IMR-90 (cell line): ENCODE data around the gene CST9L. TPM values are rescaled to one million over a fixed set of nuclear protein-coding genes. Genes with fewer than 3 reads are reported as not detected.

Experiments
- ATAC-seq: fragments of 200-7000 bp; cut with Tn5 transposase; 2 replicates; pipeline ENCODE4 v1.9.1; 2020; ENCODE audit warnings: low read depth, mild to moderate bottlenecking, moderate library complexity
- BruUV-seq: library from RNA; stranded (reverse); fragments of 400-500 nt; replicated peaks from 2 replicates; lab custom pipeline; 2021; lab: Mats Ljungman, UMichigan
- CTCF ChIA-PET: fragments of 300-600 bp; formaldehyde crosslinking; extraction: SDS; loops from one replicate; lab custom pipeline; 2021; ENCODE audit warnings: antibody characterized with exemption; lab: Yijun Ruan, JAX
- POLR2A ChIA-PET: fragments of 300-600 bp; sonication (Branson Sonifier 250); formaldehyde crosslinking; loops from one replicate; lab custom pipeline; 2022; ENCODE audit warnings: antibody characterized with exemption; ENCODE audit not compliant: unreplicated experiment; lab: Charles Lee
- DNase-seq: peaks from one replicate; pipeline ENCODE4 v3.0.0; 2013
- H2AFZ ChIP-seq: replicated peaks from 2 replicates; pipeline ENCODE3; 2013; ENCODE audit warnings: low read length, mild to moderate bottlenecking; ENCODE audit not compliant: poor library complexity
- H2AK5ac ChIP-seq: 2 replicates; pipeline ENCODE4 v1.6.1; 2013; ENCODE audit warnings: low read depth, low read length, inconsistent platforms
- H2AK9ac ChIP-seq: replicated peaks from 2 replicates; pipeline ENCODE3; 2013; ENCODE audit warnings: mild to moderate bottlenecking, low read depth, low read length, moderate library complexity; ENCODE audit not compliant: poor library complexity
- H2BK120ac ChIP-seq: 2 replicates; pipeline ENCODE4 v1.6.1; 2013; ENCODE audit warnings: low read depth, low read length, inconsistent platforms
- H2BK15ac ChIP-seq: 3 replicates; pipeline ENCODE4 v1.6.1; 2013; ENCODE audit warnings: low read depth, low read length, inconsistent platforms
- H2BK20ac ChIP-seq: 2 replicates; pipeline ENCODE4 v1.6.1; 2013; ENCODE audit warnings: low read depth, mild to moderate bottlenecking, inconsistent platforms, low read length, moderate library complexity
- H2BK5ac ChIP-seq: 2 replicates; pipeline ENCODE4 v1.6.1; 2013; ENCODE audit warnings: mild to moderate bottlenecking, low read depth, low read length, inconsistent platforms; ENCODE audit not compliant: poor library complexity, severe bottlenecking
- H3K14ac ChIP-seq: replicated peaks from 2 replicates; pipeline ENCODE4 v1.6.1; 2013; ENCODE audit warnings: low read depth, low read length, inconsistent platforms
- H3K18ac ChIP-seq: 2 replicates; pipeline ENCODE4 v1.6.1; 2013; ENCODE audit warnings: low read depth, low read length, control low read depth
- H3K23ac ChIP-seq: 2 replicates; pipeline ENCODE4 v1.6.1; 2013; ENCODE audit warnings: low read depth, low read length, inconsistent platforms
- H3K27ac ChIP-seq: 2 replicates; pipeline ENCODE4 v1.5.1; 2013; ENCODE audit warnings: mild to moderate bottlenecking, control low read depth, low read length; ENCODE audit not compliant: insufficient read depth
- H3K27me3 ChIP-seq: 2 replicates; pipeline ENCODE4 v1.6.1; 2013; ENCODE audit warnings: low read length; ENCODE audit not compliant: control insufficient read depth, insufficient read depth
- H3K36me3 ChIP-seq: 2 replicates; pipeline ENCODE4 v1.6.1; 2013; ENCODE audit warnings: low read length, mixed read lengths; ENCODE audit not compliant: control insufficient read depth, insufficient read depth
- H3K4ac ChIP-seq: 2 replicates; pipeline ENCODE4 v1.6.1; 2013; ENCODE audit warnings: low read depth, low read length, inconsistent platforms
- H3K4me1 ChIP-seq: 2 replicates; pipeline ENCODE4 v1.6.1; 2013; ENCODE audit warnings: low read length, mixed read lengths; ENCODE audit not compliant: control insufficient read depth, insufficient read depth
- H3K4me2 ChIP-seq: 2 replicates; pipeline ENCODE4 v1.6.1; 2013; ENCODE audit warnings: low read depth, mild to moderate bottlenecking, control low read depth, low read length, moderate library complexity
- H3K4me3 ChIP-seq: 2 replicates; pipeline ENCODE4 v1.5.1; 2013; ENCODE audit warnings: low read depth, mild to moderate bottlenecking, control low read depth, low read length, moderate library complexity; ENCODE audit not compliant: insufficient read depth
- H3K56ac ChIP-seq: 2 replicates; pipeline ENCODE4 v1.6.1; 2013; ENCODE audit warnings: low read length, inconsistent platforms; ENCODE audit not compliant: insufficient read depth; ENCODE audit errors: extremely low read depth
- H3K79me1 ChIP-seq, 2 experiments: 2 replicates each; pipeline ENCODE4 v1.6.1; 2013; ENCODE audit warnings: low read length in 2 of 2, inconsistent platforms in 1 of 2, low read depth in 1 of 2
- H3K9ac ChIP-seq: 2 replicates; pipeline ENCODE4 v1.6.1; 2013; ENCODE audit warnings: low read depth, low read length, control low read depth
- H3K9me1 ChIP-seq: 2 replicates; pipeline ENCODE4 v1.6.1; 2013; ENCODE audit warnings: low read length, inconsistent platforms; ENCODE audit not compliant: insufficient read depth
- H3K9me3 ChIP-seq: 2 replicates; pipeline ENCODE4 v1.6.1; 2013; ENCODE audit warnings: low read length; ENCODE audit not compliant: control insufficient read depth, insufficient read depth
- H4K20me1 ChIP-seq: 2 replicates; pipeline ENCODE4 v1.6.1; 2013; ENCODE audit warnings: low read length, inconsistent platforms; ENCODE audit not compliant: insufficient read depth
- H4K5ac ChIP-seq: 2 replicates; pipeline ENCODE4 v1.6.1; 2013; ENCODE audit warnings: mild to moderate bottlenecking, low read depth, low read length, control low read depth
- H4K8ac ChIP-seq, 2 experiments: 2 replicates each; pipeline ENCODE4 v1.6.1; 2013; ENCODE audit warnings: low read depth in 2 of 2, low read length in 2 of 2, control low read depth in 1 of 2, inconsistent platforms in 1 of 2
- H4K91ac ChIP-seq: 2 replicates; pipeline ENCODE4 v1.6.1; 2013; ENCODE audit warnings: low read depth, low read length, inconsistent platforms; ENCODE audit not compliant: insufficient read depth
- BHLHE40 ChIP-seq: fragments of 150-350 bp; IDR thresholded peaks from 2 replicates; pipeline ENCODE4 v1.6.1; 2016; ENCODE audit warnings: mild to moderate bottlenecking, low read depth, low read length
- CEBPB ChIP-seq: IDR thresholded peaks from 2 replicates; pipeline ENCODE4 v1.6.1; 2012; ENCODE audit warnings: low read depth, low read length, improper control_type of control experiment
- CHD1 ChIP-seq: IDR thresholded peaks from 2 replicates; pipeline ENCODE4 v1.6.1; 2012; ENCODE audit warnings: low read depth, low read length, improper control_type of control experiment
- FOS ChIP-seq: fragments of 150-350 bp; IDR thresholded peaks from 2 replicates; pipeline ENCODE4 v1.6.1; 2016; ENCODE audit warnings: low read depth, low read length
- MAFK ChIP-seq: IDR thresholded peaks from 2 replicates; pipeline ENCODE4 v1.6.1; 2012; ENCODE audit warnings: low read depth, low read length, improper control_type of control experiment
- MAZ ChIP-seq: IDR thresholded peaks from 2 replicates; pipeline ENCODE4 v1.6.1; 2012; ENCODE audit warnings: low read depth, mild to moderate bottlenecking, low read length, improper control_type of control experiment, moderate library complexity, borderline replicate concordance
- MXI1 ChIP-seq: IDR thresholded peaks from 2 replicates; pipeline ENCODE4 v1.6.1; 2012; ENCODE audit warnings: low read depth, mild to moderate bottlenecking, low read length, moderate library complexity, borderline replicate concordance
- NFE2L2 ChIP-seq: fragments of 150-350 bp; IDR thresholded peaks from 2 replicates; pipeline ENCODE4 v1.6.1; 2016; ENCODE audit warnings: low read depth, mild to moderate bottlenecking, low read length
- POLR2A ChIP-seq: IDR thresholded peaks from 2 replicates; pipeline ENCODE4 v1.6.1; 2012; ENCODE audit warnings: mild to moderate bottlenecking, low read depth, low read length
- RAD21 ChIP-seq: IDR thresholded peaks from 2 replicates; pipeline ENCODE4 v1.6.1; 2012; ENCODE audit warnings: low read length, improper control_type of control experiment
- RCOR1 ChIP-seq: IDR thresholded peaks from 2 replicates; pipeline ENCODE4 v1.6.1; 2012; ENCODE audit warnings: mild to moderate bottlenecking, low read length, improper control_type of control experiment; ENCODE audit not compliant: insufficient replicate concordance
- RFX5 ChIP-seq: IDR thresholded peaks from 2 replicates; pipeline ENCODE4 v1.8.0; 2012; ENCODE audit warnings: low read depth, mild to moderate bottlenecking, low read length, moderate library complexity
- SMC3 ChIP-seq: fragments of 150-350 bp; IDR thresholded peaks from 2 replicates; pipeline ENCODE4 v1.6.1; 2016; ENCODE audit warnings: low read depth, mild to moderate bottlenecking, antibody characterized with exemption, low read length, moderate library complexity
- WGBS, 2 experiments: methylation state at CpG; one replicate each; pipeline versions ENCODE4 v1.1.5 to v1.1.7; 2013; ENCODE audit warnings: missing lambda C conversion rate in 2 of 2; ENCODE audit not compliant: insufficient read length in 1 of 2; ENCODE audit errors: extremely low coverage in 2 of 2; 5-methylcytosine and 5-hydroxymethylcytosine counted together
- dilution Hi-C: fragments of 300-500 bp; cut with HindIII; formaldehyde crosslinking; loops from one replicate; pipeline ENCODE4 v1.14.3; 2018; ENCODE audit warnings: low sequenced_read_pairs; ENCODE audit not compliant: unreplicated experiment
- in situ Hi-C: fragments of 300-500 bp; cut with MboI; formaldehyde crosslinking; loops from 3 replicates; pipeline ENCODE4 v1.14.3; 2019; ENCODE audit warnings: low sequenced_read_pairs, inconsistent platforms, mixed read lengths
- intact Hi-C: fragments of 100-400 bp; cut with micrococcal nuclease; formaldehyde crosslinking; loops from 2 replicates; pipeline ENCODE4 v1.10.0; 2022
- polyA plus RNA-seq, 3 experiments: library from polyadenylated mRNA; depleted of rRNA; stranded (reverse); fragments of >200 nt; gene quantifications; 2 replicates each; pipeline ENCODE4 v1.2.3, GENCODE V29; 2012; ENCODE audit warnings: low replicate concordance in 1 of 3
- total RNA-seq: library from RNA; depleted of rRNA; stranded (reverse); fragments of >200 nt; gene quantifications from 2 replicates; pipeline ENCODE4 v1.2.3, GENCODE V29; 2012
- TF ChIP-seq, protein P1 (sequence below): fragments of 150-350 bp; IDR thresholded peaks from 2 replicates; pipeline ENCODE4 v1.6.1; 2016; ENCODE audit warnings: low read depth, mild to moderate bottlenecking, low read length, moderate library complexity, borderline replicate concordance
- TF ChIP-seq, protein P2 (sequence below): fragments of 150-350 bp; IDR thresholded peaks from 2 replicates; pipeline ENCODE4 v1.6.1; 2017; ENCODE audit warnings: mild to moderate bottlenecking, antibody characterized with exemption, low read length, low read depth
- TF ChIP-seq, protein P3 (sequence below): conservative IDR thresholded peaks from 2 replicates; pipeline ENCODE4 v1.5.1; 2012; ENCODE audit warnings: mild to moderate bottlenecking, low read depth, low read length, improper control_type of control experiment

CST9L gene
- total and polyA plus RNA-seq, 2 of the 4 experiments (the other 2 are of a cell fraction) = not detected

DNA sequence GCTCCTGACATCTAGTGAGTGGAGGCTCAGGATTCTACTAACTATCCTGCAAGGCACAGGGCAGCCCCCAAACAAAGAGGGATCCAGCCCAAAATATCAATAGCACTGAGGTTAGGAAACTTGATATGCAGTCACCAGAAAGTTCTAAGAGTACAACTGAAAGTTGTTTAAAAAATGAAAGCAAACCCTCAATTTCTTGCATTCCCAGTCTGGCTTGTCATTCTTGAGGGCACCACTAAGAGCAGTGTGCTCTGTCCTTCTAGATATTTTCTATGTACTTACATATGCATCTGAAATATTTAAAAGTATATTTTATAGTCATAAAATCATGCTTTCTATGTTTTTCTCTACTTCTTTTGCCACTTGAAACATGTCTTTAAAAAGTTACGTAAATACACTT, 41.4 kb downstream of the CST9L start:
- H3K14ac ChIP-seq = no peak overlapping the region
- H3K36me3 ChIP-seq = no peaks in the 10 kb centered on the region
- 0 out of 2 replicates have a peak, but pooled peaks cover 2% of the 10 kb centered on the region for H3K9me3 ChIP-seq
- no peak for ATAC-seq
- H3K4ac ChIP-seq = no peak overlapping the region
- no peak overlapping the region for H2BK20ac ChIP-seq
- in situ Hi-C loops = no loop called here
- H3K79me1 ChIP-seq = no peaks in the 10 kb centered on the region
- no peak overlapping the region for H3K4me3 ChIP-seq
- no peak overlapping the region for H2BK15ac ChIP-seq
- H3K9ac ChIP-seq = no peak overlapping the region
- no peaks in the 10 kb centered on the region for H3K4me1 ChIP-seq
- no peak overlapping the region for H4K91ac ChIP-seq
- no peak overlapping the region for H3K4me2 ChIP-seq
- H3K9me1 ChIP-seq = no peaks in the 10 kb centered on the region
- POLR2A ChIA-PET = no interaction called here
- DNase-seq = no peak
- no peak overlapping the region for H2BK5ac ChIP-seq
- no peak overlapping the region for H3K18ac ChIP-seq
- intact Hi-C loops = no loop called here
- H2AK9ac ChIP-seq = no peak overlapping the region
- H3K27ac ChIP-seq = no peak overlapping the region
- no peak overlapping the region for H3K23ac ChIP-seq
- BruUV-seq = no TSS peak
- CTCF ChIA-PET = no interaction called here
- no CpG with 5 or more reads among the region's 1 CpG for WGBS, 2 experiments
- H3K27me3 ChIP-seq = no peaks in the 10 kb centered on the region
- no peak overlapping the region for H2AK5ac ChIP-seq
- H4K8ac ChIP-seq = no peak overlapping the region
- no peak overlapping the region for H3K56ac ChIP-seq
- H2AFZ ChIP-seq = no peak overlapping the region
- H4K20me1 ChIP-seq = no peaks in the 10 kb centered on the region
- H4K5ac ChIP-seq = no peak overlapping the region
- H2BK120ac ChIP-seq = no peak overlapping the region
- dilution Hi-C loops = no loop called here
- TF ChIP-seq RCOR1 (no peak), RFX5 (no peak), FOS (no peak), MAFK (no peak), MAZ (no peak), BHLHE40 (no peak), CHD1 (no peak), CEBPB (no peak), SMC3 (no peak), MXI1 (no peak), NFE2L2 (no peak), RAD21 (no peak), POLR2A (no peak)
- TF ChIP-seq, protein P1, sequence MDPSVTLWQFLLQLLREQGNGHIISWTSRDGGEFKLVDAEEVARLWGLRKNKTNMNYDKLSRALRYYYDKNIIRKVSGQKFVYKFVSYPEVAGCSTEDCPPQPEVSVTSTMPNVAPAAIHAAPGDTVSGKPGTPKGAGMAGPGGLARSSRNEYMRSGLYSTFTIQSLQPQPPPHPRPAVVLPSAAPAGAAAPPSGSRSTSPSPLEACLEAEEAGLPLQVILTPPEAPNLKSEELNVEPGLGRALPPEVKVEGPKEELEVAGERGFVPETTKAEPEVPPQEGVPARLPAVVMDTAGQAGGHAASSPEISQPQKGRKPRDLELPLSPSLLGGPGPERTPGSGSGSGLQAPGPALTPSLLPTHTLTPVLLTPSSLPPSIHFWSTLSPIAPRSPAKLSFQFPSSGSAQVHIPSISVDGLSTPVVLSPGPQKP = no peak
- TF ChIP-seq, protein P2, sequence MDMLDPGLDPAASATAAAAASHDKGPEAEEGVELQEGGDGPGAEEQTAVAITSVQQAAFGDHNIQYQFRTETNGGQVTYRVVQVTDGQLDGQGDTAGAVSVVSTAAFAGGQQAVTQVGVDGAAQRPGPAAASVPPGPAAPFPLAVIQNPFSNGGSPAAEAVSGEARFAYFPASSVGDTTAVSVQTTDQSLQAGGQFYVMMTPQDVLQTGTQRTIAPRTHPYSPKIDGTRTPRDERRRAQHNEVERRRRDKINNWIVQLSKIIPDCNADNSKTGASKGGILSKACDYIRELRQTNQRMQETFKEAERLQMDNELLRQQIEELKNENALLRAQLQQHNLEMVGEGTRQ = no peak
- TF ChIP-seq, protein P3, sequence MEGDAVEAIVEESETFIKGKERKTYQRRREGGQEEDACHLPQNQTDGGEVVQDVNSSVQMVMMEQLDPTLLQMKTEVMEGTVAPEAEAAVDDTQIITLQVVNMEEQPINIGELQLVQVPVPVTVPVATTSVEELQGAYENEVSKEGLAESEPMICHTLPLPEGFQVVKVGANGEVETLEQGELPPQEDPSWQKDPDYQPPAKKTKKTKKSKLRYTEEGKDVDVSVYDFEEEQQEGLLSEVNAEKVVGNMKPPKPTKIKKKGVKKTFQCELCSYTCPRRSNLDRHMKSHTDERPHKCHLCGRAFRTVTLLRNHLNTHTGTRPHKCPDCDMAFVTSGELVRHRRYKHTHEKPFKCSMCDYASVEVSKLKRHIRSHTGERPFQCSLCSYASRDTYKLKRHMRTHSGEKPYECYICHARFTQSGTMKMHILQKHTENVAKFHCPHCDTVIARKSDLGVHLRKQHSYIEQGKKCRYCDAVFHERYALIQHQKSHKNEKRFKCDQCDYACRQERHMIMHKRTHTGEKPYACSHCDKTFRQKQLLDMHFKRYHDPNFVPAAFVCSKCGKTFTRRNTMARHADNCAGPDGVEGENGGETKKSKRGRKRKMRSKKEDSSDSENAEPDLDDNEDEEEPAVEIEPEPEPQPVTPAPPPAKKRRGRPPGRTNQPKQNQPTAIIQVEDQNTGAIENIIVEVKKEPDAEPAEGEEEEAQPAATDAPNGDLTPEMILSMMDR = no peak
